A673 (cell line): ENCODE results near the gene RERE.

ENCODE experiments used
- EZH2 ChIP-seq: fragments of 200-600 bp; sonication (generic); IDR thresholded peaks from 2 replicates; pipeline ENCODE4 v1.6.1; 2017; ENCODE audit warnings: borderline replicate concordance, low read depth, mild to moderate bottlenecking, mixed read lengths, antibody characterized with exemption, low read length; ENCODE audit not compliant: poor library complexity, severe bottlenecking
- TF ChIP-seq, protein P1 (sequence below): fragments of 300-800, 200-600 bp; sonication (generic); conservative IDR thresholded peaks from 2 replicates; pipeline ENCODE4 v1.5.1; 2017; ENCODE audit warnings: low read depth, mild to moderate bottlenecking, antibody characterized with exemption, low read length, moderate library complexity, mixed read lengths

DNA sequence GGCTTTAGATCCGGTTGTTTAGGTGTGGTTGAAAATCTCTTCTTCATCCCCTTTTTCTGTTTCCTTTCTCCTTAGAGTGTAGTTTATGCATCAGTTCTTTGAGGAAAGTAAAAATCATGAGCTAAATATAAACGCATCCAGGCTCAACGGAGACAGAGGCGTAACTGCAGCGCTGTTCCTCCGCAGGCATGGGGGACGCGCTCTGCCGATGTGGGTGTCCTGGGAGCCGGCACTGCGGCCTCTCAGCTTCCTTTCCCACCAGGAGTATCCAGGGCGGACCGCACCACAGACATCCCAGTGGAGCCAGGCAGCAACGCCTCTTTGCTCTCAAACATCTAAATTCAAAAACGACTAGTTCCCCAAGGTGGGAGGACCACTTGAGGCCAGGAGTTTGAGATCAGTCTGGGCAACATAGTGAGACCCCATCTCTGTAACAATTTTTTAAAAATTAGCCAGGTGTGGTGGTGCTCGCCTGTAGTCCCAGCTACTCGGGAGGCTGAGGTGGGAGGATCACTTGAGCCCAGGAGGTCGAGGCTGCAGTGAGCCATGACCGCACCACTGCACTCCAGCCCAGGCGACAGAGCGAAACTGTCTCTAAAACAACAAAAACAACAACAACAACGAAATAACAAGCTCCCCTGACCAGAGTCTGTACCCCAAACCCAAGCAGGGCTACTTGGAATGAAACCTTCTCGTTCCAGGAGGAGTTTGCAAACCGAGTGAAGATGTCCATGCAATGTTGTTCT lies 483.2 kb downstream of the RERE start:
- TF ChIP-seq, protein P1, sequence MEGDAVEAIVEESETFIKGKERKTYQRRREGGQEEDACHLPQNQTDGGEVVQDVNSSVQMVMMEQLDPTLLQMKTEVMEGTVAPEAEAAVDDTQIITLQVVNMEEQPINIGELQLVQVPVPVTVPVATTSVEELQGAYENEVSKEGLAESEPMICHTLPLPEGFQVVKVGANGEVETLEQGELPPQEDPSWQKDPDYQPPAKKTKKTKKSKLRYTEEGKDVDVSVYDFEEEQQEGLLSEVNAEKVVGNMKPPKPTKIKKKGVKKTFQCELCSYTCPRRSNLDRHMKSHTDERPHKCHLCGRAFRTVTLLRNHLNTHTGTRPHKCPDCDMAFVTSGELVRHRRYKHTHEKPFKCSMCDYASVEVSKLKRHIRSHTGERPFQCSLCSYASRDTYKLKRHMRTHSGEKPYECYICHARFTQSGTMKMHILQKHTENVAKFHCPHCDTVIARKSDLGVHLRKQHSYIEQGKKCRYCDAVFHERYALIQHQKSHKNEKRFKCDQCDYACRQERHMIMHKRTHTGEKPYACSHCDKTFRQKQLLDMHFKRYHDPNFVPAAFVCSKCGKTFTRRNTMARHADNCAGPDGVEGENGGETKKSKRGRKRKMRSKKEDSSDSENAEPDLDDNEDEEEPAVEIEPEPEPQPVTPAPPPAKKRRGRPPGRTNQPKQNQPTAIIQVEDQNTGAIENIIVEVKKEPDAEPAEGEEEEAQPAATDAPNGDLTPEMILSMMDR: no peak
- TF ChIP-seq EZH2: no peak
